RPMI8226 (cell line): ENCODE measurements around the gene C1QTNF4.
"Not testable (repeated sequence)": the region's sequence is repeated elsewhere in the genome, so short reads cannot be mapped to it uniquely, and the experiment has no call there.

ENCODE experiments used
- DNase-seq: peaks from one replicate; pipeline ENCODE4 v3.0.0-alpha.2; 2015

C1QTNF4 gene

DNA sequence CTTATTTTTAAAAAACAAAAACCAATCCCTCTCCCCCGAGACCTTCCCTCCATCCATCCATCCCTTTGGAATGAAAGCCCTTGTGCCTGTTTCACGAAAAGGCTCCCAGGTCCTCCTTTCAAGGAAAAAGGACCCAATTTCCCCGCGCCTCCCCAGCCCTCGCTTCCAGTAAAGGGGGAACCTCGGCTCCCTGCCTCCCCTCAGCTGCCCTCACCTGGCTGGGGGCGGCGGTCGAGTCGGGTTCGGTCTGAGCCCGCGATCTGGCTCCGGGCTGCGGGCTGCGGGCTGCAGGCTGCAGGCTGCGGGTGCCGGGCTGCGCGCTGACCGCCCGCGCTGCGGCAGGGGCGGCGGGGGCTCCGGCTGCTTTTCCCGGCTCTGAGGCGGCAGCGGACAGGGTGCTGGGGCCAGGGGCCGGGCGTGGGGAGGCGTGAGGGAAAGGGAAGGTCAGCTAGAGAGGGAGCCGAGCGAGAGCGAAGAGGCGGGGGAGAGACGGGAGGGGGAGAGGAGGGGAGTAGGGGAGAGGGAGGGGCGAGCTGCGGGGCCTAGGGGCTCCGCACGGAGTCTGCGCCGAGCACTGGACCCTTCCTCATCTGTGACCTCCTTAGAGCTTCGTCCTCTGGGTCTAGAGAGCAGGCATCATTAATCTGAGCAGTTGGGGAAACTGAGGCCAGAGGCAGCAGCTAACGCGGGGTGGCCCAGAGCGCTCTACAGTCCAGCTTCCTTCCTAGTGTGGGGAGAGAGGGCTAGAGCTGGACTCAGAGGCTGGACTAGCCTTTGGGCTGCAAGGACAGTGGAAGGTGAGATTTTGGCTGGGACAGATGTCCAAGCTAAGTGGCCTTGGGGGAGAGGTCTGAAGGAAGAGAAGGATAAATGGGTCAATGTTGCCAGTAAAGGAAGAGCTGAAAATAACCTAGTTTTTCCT is at the start of gene C1QTNF4:
TSS of gene C1QTNF4 (minus strand) at position 478 of the 922 bp plus-strand sequence. CDS start 3,601 bp downstream, outside the sequence.
- no peak for DNase-seq

DNA sequence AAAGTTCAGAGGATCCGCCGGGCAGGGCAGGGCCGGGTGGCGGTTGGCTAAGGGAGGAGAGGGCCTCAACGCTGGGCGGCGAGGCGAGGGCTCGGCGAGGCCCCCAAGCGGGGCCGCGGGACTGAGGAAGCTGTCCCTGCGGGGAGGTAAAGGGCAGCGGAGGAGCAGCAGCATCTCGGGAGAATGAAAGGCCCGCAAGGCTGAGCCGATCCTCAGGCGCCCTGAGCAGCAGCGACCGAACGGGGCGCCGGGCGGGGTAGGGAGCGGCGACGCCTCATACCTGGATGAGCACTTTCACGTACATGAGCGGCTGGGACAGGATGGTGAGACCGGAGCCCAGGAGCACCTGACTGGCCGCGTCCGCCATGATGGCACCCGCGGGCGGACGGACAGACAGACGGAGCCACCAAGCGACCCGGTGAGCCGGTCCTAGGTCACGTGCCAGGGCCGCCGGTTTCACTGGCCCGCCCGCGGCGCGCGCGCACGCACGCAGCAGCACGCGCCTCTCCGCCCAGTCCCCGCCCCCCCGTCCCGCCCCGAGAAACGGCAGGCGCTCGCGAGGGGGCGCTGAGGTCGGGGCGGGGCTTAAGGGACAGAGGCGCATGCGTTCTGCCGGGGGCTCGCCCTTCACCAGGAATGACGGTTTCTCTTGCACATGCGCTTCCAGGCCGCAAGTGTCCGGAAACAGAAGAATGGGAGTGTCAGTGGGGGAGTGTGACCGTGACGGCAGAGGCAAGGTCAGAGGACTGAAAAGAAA is 48.1 kb upstream of the C1QTNF4 start, which contains the start of gene MTCH2:
TSS of gene MTCH2 (minus strand) at position 461 of the 757 bp plus-strand sequence. CDS start at position 367, 94 bp downstream.
- peak; percentile 92 for DNase-seq

DNA sequence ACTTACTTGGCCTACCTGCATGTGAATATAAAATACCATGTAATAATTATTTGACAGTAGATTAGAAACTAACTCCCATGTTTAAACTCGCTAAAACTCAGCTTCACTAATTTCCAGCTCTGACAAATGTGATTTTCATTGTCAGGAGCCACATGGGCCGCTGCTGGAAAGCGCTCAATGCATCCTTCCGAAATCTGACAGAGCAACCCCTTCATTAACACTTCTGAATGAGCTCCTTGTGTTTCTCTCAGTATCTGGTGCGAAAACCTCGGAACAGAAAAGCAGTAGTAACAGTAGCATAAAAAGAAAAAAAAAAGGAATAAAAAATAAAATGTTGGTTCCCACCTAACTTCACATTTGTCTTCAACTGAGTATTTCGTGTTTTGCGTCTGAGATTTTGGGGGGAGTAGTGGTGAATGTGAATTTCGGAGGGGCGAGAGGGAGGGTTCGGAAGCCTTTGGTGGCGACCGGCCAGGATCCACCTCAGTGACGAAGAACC is 47.4 kb upstream of the C1QTNF4 start:
- DNase-seq, result no peak

DNA sequence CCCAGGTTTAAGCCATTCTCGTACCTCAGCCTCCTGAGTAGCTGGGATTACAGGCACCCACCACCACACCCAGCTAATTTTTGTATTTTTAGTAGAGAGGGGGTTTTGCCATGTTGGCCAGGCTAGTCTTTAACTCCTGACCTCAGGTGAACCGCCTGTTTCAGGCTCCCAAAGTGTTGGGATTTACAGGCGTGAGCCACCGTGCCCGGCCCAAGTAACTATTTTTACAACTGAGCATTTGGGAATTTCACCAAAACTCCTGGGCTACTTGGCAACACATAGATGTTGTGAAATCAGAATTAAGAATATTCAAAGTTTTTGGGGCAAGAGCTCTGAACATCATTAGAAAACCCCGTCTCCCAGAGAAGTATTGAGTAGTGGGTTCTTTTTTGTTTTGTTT is 46.3 kb upstream of the C1QTNF4 start:
- not testable (repeated sequence) for DNase-seq

DNA sequence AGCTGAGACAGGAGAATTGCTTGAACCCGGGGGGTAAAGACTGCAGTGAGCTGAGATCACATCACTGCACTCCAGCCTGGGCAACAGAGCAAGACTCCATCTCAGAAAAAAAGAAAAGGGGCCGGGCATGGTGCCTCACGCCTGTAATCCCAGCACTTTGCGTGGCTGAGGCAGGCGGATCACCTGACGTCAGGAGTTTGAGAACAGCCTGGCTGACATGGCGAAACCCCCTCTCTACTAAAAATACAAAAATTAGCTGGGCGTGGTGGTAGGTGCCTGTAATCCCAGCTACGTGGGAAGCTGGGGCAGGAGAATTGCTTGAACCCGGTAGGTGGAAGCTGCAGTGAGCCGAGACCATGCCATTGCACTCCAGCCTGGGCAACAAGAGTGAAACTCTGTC is 42.1 kb upstream of the C1QTNF4 start:
- DNase-seq, result not testable (repeated sequence)

DNA sequence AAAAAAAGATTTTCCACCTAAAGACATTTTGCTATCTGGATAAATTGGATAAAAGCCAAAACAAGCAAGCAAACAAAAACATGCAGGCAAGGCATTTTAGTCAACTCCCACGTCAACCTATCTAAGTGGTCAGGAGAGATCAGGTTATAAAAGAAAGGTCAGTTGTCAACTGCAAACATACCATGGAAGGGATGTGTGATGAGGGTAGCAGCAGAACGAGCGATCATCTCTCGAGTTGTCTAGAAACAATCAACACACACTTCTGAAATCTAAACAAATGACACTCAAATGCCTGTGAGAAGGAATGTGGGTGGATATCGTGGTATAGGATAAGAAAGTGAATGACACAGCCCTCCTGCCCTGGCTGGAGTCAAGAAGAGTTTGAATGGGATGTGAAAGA is 37.3 kb upstream of the C1QTNF4 start:
- no peak for DNase-seq

DNA sequence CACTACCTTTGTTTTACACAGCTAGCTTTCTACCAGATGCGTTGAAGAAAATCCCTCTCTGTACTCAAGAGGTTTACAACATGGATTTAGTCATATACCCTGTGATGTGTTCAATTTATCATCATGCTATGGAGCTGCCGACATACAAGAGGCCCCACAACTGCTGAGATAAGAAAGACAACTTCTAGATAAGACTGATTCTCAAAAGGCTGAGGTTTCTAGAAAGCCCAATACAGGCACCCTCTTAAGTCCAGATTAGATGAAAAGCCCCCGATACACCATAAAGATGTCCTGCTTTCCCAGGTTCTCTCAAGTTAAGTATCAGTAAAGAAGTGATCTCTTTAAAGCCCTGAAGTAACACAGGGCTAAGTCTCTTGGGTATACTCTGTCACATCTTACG is 33.8 kb upstream of the C1QTNF4 start:
- no peak for DNase-seq

DNA sequence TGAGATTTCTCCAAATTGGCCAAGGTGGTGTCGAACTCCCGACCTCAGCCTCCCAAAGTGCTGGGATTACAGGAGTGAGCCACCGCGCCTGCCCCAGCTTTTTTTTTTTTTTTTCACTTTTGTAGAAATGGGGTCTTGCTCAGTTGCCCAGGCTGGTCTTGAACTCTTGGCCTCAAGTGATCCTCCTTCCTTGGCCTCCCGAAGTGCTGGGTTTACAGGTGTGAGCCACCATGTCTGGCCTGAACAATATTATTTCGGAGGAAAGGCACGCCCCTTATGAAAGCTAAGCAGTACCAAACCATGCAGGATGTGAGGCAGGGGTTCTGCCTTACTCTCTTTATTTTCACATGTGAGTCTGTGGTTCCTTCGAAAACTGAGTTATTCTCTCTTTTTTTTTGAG is 32.0 kb upstream of the C1QTNF4 start:
- no peak for DNase-seq

DNA sequence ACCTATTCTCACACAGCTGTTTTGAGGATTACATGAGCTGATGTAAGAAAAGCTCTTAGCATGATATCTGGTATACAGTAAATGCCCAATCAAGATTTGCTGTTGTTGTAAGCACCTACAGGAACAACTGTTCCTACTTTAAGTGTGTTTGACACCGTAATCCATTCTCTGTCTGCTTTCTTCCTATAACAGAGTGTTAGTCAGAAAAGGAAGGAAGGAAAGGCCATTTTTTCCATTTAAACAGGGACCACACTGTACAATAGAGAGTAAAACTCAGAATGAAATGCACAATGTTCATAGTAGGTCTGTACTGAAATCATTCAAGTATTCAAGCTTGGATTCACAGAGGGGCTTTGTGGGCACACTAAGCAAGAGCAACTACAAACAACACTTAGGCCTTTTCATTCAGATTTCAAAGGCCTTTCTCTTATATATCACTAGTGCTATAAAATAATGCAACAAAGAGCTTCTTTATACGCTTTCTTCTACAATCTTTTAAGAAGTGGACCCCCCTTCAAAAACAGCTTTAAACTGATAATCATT is 26.7 kb upstream of the C1QTNF4 start:
- no peak for DNase-seq

DNA sequence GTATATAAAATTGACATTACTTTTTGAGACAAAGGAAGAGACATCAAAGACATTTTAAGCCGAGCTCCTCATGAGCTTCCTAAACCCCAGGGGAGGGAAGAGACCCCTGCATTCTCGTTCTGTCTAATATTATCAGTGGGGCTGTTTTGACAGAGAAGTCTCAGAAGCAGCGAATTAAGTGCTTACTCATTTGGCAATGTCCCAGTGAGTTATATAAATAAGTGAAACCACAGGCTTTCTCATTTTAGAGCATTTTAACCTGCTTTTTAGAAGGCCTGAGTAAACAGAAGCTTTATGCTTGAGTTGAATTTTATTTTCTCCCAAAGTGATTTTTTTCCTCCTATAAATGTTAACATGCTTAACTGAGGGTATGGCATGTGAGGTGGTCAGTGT is 23.2 kb upstream of the C1QTNF4 start:
- peak; percentile 71 for DNase-seq

DNA sequence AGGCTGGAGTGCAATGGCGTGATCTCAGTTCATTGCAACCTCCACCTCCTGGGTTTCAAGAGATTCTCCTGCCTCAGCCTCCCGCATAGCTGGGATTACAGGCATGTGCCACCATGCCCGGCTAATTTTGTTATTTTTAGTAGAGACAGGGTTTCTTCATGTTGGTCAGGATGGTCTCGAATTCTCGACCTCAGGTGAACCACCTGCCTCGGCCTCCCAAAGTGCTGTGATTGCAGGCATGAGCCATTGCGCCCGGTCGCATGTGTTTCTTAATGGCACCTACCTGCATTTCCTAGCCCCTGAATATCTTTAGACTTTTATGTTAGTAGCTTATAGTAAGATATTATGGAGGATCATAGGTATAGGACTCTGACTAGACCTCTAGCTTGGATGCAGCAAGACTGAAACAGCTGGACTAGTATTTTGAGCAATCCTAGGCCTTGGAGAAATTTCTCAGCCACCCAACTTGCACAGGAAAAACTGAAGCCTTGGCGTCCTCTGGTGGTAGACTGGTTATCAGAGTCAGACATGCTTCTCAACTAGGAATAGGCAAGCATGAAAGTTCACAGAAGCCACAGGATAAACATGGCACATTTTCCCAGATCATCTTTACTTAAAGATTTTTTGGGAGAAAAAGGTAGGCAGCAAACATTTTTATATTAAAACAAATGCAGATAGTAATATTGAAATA is 22.7 kb upstream of the C1QTNF4 start:
- peak; percentile 62 for DNase-seq

DNA sequence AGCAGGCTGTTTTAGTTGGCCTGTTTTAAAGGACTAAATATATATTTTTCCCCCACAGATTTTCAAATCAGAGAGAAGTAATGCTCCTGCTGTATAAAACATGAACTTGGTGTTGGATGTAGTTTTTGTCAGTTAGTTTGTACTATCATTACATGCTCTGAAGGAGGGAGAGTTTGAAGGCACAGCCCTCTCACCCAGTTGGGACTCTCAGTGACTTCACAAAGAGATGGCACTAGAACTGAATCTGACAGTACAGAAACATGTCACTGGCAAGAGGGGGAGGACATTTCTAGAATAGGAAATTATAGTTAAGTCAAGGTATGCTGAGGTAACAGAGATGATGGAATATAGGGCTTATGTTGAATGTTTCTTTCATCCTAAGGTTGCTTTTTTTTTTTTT is 21.0 kb upstream of the C1QTNF4 start:
- no peak for DNase-seq

DNA sequence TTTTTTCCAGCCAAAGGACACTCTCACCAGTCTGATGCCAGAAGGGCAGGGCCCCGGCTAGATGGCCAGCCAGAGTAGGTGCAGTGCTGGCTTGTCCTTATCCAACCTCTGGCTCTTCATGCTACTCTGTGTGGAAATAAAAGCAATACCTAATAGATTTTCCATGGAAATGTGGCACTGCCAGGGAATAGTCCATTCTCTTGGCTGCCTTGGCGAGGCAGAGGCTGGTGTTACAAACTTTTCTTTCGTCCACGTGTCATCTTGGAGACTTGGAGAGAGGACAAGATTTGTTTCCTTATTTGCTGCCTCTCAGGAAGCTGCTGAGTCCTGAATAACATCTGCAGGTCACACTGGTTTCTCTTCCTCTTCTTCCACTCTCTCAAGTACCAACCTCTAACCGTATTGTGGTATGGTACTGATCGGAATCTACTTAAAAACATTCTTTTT is 17.2 kb upstream of the C1QTNF4 start:
- peak; percentile 76 for DNase-seq

DNA sequence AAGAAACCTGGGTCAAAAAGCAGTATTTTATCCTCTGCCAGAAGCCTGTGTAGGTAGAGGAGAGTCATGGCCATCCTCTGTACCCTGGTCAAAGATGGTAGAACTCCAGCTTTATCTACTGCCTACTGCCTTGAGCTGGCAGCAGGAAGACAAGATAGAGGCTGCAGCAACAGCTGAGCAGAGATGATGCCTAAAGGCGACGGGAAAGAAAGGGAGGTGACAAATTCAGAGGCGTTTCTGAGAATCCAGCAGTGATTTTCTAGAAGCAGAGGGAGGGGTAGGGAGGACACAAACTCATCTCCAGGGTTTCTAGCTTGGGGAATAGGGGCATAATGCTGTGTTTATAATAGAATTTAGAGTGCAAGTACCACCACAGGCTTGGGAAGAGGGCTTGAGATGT is 15.5 kb upstream of the C1QTNF4 start:
- DNase-seq, result no peak

DNA sequence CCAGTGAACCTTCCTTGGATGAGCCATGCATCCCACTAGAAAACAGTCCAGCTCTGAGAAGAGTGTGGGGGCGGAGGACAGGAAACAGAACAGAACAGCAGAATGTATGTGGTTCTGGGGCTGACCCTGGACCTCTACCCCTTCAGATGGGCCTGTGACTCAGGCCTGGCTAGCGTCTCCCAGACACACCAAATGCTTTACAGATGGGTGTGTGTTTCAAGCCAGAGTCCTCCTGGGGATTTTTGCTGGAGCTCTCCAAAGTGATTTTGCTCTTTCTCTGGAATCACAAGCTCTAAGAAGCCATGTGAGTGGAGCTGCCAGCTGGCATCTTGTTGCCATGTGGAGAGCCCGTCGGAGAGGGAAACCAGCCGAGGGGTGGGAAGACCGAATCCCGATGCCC is 13.2 kb upstream of the C1QTNF4 start:
- DNase-seq, result no peak

DNA sequence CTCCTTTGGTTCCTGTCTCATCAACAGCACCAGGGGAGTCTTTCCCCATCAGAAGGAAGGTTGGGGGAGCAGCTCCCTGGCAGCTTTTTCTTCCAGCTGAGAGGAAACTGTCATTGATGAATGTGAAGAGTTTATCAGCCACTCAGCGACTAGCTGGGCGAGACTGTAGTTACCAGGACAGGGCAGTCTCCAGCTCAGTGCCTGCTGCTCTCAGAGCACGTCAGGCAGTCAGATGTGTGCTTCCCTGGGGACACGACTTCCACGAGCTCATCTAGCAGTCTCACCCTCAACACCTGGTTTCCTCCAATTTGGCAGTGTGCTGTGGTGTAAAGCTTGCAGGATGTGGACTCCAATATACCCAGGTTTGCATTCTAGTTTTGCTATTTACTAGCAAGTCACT is 12.5 kb upstream of the C1QTNF4 start:
- no peak for DNase-seq

DNA sequence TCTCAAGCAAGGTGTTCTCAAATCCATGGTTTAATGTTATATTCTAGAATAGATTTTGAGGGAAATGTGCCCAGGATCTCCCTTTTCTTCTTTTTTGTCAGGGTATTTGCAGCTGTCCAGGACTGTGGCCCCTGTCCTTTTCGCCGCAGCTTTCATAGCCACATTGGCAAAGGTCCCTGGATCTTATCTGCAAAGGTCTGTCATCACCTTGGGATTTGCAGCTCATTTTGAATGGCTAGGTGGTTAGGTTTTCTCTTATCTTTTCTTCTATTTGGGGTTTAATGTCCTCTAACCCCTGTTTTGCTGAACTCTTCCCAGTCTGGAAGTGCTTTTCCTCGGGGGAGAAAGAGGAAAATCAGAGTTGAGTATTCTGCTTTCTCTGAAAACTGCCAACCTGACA is 11.7 kb upstream of the C1QTNF4 start:
- DNase-seq, result no peak

DNA sequence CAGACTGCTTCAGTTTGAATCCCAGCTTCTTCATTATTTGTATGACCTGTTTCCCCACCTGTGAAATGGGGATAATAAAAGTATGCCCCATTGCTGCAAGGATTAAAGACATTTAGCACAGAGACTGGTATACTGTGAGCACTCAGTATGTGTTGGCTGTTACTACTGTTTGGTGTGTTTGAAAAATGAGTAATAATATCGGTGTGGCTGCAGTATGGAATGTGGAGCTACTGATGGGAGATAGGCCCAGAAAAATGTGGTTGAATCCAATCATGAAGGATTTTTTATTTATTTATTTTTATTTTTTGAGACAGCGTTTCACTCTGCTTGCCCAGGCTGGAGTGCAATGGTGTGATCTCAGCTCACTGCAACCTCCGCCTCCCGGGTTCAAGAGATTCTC is 9.1 kb upstream of the C1QTNF4 start:
- DNase-seq, result no peak

DNA sequence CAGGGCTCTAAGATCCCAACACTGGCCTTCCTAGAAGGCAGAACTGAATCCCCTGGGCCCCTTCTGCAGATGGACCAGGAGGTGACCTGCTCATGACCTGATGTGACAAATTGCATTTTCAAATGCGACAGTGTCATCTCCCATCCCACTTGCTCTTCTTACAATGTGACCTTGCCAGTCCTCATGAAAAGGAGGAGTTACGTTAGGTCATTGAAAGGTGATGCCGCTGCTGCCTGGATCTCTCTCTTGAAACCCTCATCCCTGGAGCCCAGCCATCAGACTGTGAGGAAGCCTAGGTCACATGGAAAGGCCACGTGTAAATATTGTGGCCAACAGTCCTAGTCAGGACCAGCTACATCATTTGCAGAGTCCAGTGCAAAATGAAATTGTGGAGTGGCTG is 5.7 kb upstream of the C1QTNF4 start:
- no peak for DNase-seq

DNA sequence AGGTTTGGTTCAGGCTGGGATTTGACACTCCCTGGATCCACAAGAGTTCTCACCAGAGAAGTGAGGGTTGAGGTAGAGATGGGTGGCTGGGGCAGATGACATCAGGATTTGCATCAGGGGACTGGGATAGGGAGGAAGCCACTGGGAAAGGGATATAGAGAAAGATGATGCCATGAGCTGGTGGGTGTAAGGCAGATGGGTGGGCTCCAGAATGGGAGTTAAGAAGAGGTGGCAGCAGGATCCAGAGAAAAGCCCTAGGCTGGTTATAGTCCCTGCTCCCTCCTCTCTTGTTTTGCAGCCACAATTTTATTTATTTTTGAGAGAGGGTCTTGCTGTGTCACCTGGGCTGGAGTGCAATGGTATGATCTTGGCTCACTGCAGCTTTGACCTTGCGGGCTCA is 1.8 kb upstream of the C1QTNF4 start:
- DNase-seq, result no peak

DNA sequence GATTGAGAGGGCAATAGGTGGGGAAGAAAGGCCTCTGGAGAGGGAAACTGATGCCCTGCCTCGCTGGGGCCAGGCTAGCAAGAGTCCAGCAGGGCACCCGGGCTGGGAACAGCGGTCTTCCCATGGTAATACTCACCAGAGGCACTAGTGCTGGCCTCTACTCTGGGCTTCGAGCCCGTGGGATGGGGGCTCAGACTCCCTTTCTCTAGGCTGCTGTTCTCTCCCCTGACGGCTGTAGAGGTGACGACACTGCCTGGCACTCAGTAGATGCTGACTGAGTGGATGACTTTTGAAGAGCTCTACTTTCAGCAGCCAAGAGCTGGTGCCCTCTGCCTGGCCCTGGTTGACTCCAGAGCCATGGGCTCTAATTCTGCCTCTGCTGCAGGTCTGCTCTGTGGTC is 818 bp upstream of the C1QTNF4 start:
- DNase-seq, result no peak

DNA sequence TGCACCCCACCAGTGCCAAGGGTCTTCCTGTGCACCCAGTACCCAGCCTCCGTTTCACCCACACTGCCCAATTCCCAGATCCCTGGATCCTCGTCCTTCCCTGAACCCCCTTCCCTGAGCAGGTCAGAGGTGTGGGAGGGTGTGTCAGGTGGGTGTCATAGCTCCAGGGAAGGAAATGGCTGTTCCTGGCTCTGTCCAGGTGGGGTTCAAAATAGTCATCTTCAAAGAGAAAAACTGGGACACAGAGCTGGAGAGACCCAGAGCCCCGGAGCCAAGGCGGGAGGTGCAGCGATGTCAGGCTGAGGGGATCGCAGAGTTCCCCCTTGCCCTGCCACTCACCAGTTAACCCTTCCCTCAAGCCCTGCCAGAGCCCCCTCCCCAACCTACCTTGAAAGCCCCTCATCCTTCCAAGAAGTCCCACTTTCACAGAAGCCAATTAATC is 698 bp downstream of the C1QTNF4 start:
- DNase-seq, result no peak

DNA sequence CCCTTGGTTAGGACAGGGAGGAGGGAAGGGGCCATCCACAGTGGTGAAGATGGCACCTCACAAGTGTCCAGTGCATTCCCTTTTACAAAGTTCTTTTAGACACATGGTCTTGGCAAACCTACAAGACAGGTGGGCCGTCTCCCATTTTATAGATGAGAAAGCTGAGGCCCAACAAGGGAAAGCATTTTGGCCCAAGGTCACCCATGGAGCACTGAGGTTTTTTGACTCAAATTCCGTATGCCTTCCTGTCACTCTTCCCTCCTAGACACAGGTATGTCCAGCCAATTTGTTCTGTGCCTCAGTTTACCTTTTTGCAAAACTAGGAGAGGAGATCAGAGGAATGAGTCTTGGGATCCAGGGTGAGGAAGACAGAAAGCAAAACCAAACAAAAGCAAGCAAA is 1.2 kb downstream of the C1QTNF4 start:
- DNase-seq, result no peak
